Left cardiac atrium (tissue), 4 donors: ENCODE data around the gene FAM222A. TPM values are rescaled to one million over a fixed set of nuclear protein-coding genes. Genes with fewer than 3 reads are reported as not detected.

Experiments
- ATAC-seq, 2 donors: fragments of 200-7000 bp; cut with Tn5 transposase; one replicate each; pipeline ENCODE4 v1.9.1; 2020; ENCODE audit warnings: mild to moderate bottlenecking in 2 of 2, moderate library complexity in 2 of 2
- DNase-seq: peaks from one replicate; pipeline ENCODE4 v3.0.0-alpha.2; 2020
- intact Hi-C, 2 donors: fragments of 100-400 bp; cut with DNase I; formaldehyde crosslinking; loops; one replicate each; pipeline versions ENCODE4 v1.14.1 to v1.15.1; 2022 to 2023
- total RNA-seq, 2 donors: library from RNA; stranded (reverse); fragmentation: NEBNext Ultra II Directional; extraction: Animal tissue kit (Norgen Biotek cat#: 25700); gene quantifications; one replicate each; pipeline ENCODE4 v1.2.1, GENCODE V29; 2021
- donor health status: DM: no; HTN: yes; CAD: no.
- donor health status: DM: no; HTN: yes; CAD: no; lungs with severe emphysema.
- donor health status: DM: yes; HTN: yes; CAD: no.
- donor health status: Dilated cardiomyopathy.

The FAM222A gene
- total RNA-seq, 2 donors from 2014 or later: 14.5 to 21.8 TPM

- intact Hi-C loops: no loop called here
- ATAC-seq (no peak), DNase-seq (no peak)
These were observed 17.7 kb downstream of the FAM222A start for GRCh38 chr12:109731231-109731731.

DNA sequence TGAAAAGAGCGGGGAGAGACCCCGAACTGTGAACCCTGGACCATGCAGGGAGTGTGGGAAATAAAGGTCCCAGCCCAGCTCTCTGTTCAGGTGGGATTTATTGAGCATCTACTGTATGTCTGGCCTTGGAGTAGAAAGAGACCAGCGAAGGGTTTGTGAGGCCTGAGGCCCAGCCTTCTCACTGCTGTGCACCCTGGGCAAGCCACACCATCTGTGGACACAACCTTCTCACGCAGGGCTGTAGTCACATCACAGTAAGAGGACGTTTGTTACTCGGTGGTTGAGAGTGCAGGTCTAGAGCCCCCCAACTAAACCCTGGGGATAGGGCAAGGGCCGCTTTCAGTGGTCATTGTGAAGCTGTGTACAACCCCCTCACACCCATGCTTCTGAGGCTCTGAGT is 18.2 kb downstream of the FAM222A start:
- DNase-seq (peak; percentile 1), ATAC-seq (no peak)
- intact Hi-C loops: no loop called here

GRCh38 chr12:109732321-109733305 is 19.0 kb downstream of the FAM222A start:
- intact Hi-C loops: no loop called here
- no peak for ATAC-seq
- DNase-seq: no peak

DNA sequence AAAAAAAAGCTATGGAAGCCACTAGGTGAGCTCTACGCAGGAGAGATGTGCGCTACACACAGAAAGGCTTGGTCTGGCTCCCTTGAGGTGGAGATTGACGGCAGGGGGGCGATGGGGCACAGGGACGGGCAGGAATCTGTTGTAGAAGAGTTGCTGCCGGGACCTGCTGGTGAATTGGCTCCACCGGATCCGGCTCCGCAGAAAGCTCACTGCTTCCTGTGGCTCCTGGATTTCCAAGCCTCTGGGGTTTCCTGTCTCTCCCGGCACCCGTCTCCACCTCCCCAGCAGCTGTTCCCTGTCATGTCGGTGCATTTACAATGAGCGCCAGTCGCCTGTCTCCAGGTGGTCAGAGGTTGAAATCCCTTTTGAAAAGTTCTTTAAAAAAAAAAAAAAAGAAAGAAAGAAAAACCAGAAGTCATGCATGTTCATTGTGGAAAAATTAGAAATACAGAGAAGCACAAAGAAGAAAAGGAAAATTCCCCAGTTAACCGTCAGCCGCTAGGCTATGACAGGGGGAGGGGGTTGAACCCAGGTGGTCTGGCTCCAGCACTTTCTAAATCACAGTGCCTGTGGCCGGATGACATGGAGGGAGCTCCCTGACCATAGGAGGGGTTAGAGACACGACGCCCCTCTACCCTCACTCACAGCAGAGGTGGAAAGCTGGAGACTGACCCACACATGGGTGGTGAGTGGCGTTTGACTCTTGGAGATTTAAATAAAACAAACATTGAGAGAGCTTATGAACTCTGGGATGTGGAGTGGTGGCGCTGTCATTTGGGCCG is 20.8 kb downstream of the FAM222A start:
- no peak for ATAC-seq
- no peak for DNase-seq
- intact Hi-C loops: no loop called here

GRCh38 chr12:109735051-109735521 is 21.5 kb downstream of the FAM222A start:
- DNase-seq: peak; percentile 8
- intact Hi-C loops: no loop called here
- no peak for ATAC-seq

- intact Hi-C loops: no loop called here
These were observed 22.4 kb downstream of the FAM222A start for GRCh38 chr12:109735825-109736551.

DNA sequence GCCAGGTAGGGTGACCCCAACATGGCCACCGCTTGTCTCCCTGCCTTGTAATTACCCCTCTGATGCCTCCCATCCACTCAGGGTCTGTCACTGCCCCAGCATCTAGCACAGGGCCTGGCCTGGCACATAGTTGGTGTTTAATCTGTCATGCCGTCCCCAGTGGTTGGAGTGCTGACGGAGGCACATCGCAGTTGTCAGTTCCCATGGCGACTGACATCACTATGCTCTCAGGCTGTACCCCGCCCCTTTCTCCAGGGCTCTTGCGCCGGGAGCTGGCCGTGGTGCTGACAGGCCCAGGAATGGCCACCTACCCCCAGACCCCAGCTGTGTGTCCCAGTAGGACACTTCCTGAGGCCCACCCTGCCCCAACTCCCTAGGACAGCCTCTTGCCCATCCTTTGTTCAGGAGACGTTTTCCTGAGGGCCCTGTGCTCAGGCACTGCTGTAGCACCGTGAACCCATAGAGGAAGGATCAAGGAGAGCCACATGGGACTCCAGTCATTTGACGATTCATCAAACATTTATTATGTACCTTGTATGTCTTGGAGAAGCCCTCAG is 23.0 kb downstream of the FAM222A start:
- peak; percentile 54 to 76 for ATAC-seq
- intact Hi-C loops: no loop called here

More at GRCh38 chr12:109735825-109736551, 22.4 kb downstream of the FAM222A start:
- DNase-seq (peak; percentile 40), ATAC-seq (peak; percentile 45 to 70)

GRCh38 chr12:109737126-109737525 is 23.5 kb downstream of the FAM222A start:
- intact Hi-C loops: no loop called here
- DNase-seq (no peak), ATAC-seq (no peak)

More for the DNA sequence above, 23.0 kb downstream of the FAM222A start:
- DNase-seq: peak; percentile 56

DNA sequence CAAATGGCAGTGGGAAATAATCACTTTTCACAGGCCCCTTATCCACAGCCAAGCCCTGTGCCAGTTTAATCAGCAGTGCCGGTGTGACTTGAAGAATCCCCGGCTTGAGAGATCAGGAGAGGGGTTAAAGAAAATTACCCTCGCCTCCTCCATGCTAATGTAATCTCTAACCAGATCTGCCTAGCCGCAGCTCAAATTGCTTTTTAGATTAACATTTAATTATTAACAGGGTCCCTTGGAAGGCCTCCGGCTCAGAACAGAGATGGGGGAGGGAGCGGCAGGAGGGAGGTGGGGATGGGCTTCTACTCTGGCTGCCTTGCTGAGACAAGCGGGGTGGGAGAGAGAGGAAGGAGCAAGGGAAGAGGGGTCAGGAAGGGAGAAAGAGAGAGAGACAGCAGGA is 24.0 kb downstream of the FAM222A start:
- no peak for ATAC-seq
- DNase-seq: no peak
- intact Hi-C loops: no loop called here

- DNase-seq (peak; percentile 13), ATAC-seq (no peak)
- intact Hi-C loops: no loop called here
These were observed 24.6 kb downstream of the FAM222A start for GRCh38 chr12:109738209-109738608.

GRCh38 chr12:109738878-109739665 is 25.4 kb downstream of the FAM222A start:
- ATAC-seq (no peak), DNase-seq (peak; percentile 7)
- intact Hi-C loops: no loop called here

DNA sequence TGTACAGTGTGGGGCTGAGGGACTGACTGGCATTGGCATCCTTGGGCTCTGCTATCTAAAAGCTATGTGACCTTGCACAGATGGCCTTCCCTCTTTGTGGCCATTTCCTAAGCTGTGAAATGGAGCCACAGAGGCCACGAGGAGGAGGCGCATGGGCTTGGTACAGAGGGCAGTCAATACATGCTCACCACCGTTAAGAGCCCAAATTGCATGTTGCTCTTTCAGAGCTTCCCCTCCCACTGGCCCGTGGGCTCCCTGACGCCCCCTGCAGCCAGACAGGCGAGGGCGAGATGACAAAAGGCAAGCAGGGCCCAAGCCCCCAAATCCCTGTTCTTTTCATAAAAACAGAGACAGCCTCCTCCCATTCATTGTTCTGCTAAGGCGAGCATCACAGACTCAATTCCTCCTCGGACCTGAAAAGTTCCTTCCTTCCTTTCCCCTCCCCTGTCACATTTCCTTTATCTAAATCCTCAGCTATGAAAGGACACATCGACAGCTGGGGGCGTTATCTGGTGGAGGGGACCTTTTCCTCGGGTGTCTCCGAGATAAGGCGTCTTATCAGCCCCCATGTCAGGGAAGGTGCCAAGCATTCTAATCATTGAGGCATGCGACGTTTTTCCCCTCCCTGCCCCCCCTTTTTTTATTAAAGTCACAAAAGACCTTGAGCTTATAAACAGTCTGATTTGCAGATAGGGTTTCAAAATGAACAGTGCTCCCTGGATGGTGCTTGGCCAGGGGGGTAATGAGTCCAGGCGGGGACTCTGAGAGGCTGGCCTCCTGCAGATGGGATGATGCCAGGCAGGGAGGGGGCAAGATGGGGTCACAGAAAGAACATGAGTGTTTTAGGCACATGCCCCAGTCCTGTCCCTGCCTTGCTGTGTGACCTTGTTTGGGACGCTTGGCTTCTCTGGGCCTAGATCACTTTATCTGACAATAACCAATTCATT is 26.4 kb downstream of the FAM222A start:
- ATAC-seq (peak in 1 of 2 donors; percentile 10), DNase-seq (peak; percentile 18)
- intact Hi-C loops: no loop called here

- peak; percentile 14 for DNase-seq
- ATAC-seq: no peak
These were observed 27.1 kb downstream of the FAM222A start for GRCh38 chr12:109740694-109741245.

DNA sequence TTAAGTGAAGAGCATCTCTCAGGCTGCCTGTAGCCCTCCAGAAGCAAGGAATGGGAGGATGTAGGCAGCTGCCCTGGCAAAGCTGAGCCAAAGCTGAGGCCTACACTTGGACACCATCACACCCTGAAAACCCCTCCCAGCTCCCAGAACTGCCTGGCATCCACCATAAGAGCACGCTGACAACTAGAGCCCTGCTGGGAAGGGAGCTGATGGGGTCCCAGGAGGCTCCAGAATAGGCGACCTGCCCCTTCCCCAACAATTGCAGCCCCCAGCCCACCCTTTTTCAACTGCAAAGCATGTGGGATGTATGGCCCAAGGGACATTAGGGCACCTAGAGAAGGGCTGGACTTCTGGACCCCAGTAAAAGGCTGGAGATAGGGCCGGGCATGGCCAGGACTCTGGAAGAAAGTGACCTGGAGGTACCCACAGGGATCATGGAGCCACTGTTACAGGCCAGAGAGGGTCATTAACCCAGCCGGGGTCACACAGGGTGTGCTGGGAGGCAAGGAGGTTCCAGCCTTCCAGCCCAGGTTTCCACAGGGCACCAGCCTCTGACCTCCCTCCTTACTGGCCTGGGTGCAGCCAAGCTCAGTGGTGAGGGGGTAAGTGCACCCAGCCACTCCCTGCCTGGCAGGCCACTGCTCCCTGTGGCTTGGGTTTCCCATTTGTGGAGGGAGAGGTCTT is 27.8 kb downstream of the FAM222A start:
- intact Hi-C loops: no loop called here
- DNase-seq (peak; percentile 12), ATAC-seq (peak in 1 of 2 donors; percentile 34)

More at GRCh38 chr12:109740694-109741245, 27.1 kb downstream of the FAM222A start:
- intact Hi-C loops: no loop called here

DNA sequence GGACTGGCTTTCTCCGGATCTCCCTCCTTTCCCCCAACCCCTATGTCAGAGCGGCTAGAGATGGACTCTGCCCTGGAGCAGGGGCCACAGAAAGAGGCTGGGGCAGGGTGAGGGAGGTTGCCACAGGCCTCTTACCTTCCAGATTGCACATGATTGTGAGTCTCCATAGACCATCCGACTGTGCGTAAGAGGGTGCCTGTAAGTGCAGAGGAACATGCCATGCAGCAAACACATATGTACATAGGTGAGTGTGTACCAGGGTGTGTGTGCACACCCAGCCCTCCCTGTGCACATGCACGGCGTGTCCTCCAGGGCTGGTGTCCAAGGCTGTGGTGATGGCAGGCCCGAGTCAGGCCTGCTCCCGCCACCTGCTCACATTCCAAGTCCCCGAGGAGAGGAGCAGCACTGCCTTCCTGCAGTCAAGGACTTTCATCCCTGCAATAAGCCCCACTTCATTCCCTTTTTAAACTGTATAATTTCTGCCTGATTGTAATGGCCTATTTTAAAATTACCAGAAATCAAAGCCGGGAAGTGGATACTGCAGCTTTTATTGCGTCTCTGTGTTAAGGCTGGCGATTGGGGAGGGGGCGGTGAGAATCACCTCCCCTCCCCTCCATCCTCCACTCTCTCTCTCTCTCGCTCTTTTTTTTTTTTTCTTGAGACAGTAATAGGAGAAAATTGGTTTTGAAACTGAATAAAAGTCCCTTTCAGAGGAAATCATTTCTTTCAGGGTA is 28.5 kb downstream of the FAM222A start:
- intact Hi-C loops: no loop called here
- no peak for ATAC-seq
- DNase-seq: peak; percentile 6
